Measurements from ENCODE around the gene ANAPC16. TPM values are rescaled to one million over a fixed set of nuclear protein-coding genes. Genes with fewer than 3 reads are reported as not detected.
A peak's percentile ranks its signal among the peaks of the same experiment; 100 is the strongest.
"Not testable (repeated sequence)": the region's sequence is repeated elsewhere in the genome, so short reads cannot be mapped to it uniquely, and the experiment has no call there.

ANAPC16 gene
- total RNA-seq, 1 experiment from 2014 or later: 129 TPM

- Histone ChIP-seq H3K27me3 (ENCODE audit: low read length) (no peaks in the 10 kb centered on the region), H3K36me3 (ENCODE audit: insufficient read depth, low read length) (peaks cover 18% of the 10 kb centered on the region), H3K4me2 (ENCODE audit: low read depth, low read length, poor library complexity, severe bottlenecking) (no peak overlapping the region), H3K9me2 (replicated peaks; ENCODE audit: insufficient read depth, low read length) (no peaks in the 10 kb centered on the region), H3K9me3 (ENCODE audit: low read length) (no peaks in the 10 kb centered on the region), H3K4me3 (ENCODE audit: low read length) (no peak overlapping the region), H3K9ac (ENCODE audit: low read length) (no peak overlapping the region), H3K79me2 (ENCODE audit: low read length) (peaks cover 12% of the 10 kb centered on the region), H2AFZ (ENCODE audit: low read length) (no peak overlapping the region), H3K4me1 (ENCODE audit: low read length) (peaks cover 32% of the 10 kb centered on the region), H3K27ac (ENCODE audit: low read length) (peak overlapping the region; percentile 93), H4K20me1 (ENCODE audit: insufficient read depth, low read depth, low read length) (peaks cover 18% of the 10 kb centered on the region)
- DNase-seq: peak; percentile 61
These were observed 61.7 kb downstream of the ANAPC16 start for GRCh38 chr10:72277340-72277995.

- DNase-seq: peak; percentile 43
- H2AFZ ChIP-seq (ENCODE audit: low read length): no peak overlapping the region
- H3K36me3 ChIP-seq (ENCODE audit: insufficient read depth, low read length): peaks cover 18% of the 10 kb centered on the region
- peaks cover 25% of the 10 kb centered on the region for H3K4me1 ChIP-seq (ENCODE audit: low read length)
- no peaks in the 10 kb centered on the region for H3K27me3 ChIP-seq (ENCODE audit: low read length)
- peak overlapping the region; percentile 93; the same call in 1 of the 2 replicates for H3K27ac ChIP-seq (ENCODE audit: low read length)
- no peaks in the 10 kb centered on the region for H3K9me3 ChIP-seq (ENCODE audit: low read length)
- no peak overlapping the region for H3K4me2 ChIP-seq (ENCODE audit: low read depth, low read length, poor library complexity, severe bottlenecking)
- no peak overlapping the region for H3K4me3 ChIP-seq (ENCODE audit: low read length)
- H3K9ac ChIP-seq (ENCODE audit: low read length): no peak overlapping the region
- H4K20me1 ChIP-seq (ENCODE audit: insufficient read depth, low read depth, low read length): peaks cover 18% of the 10 kb centered on the region
- H3K79me2 ChIP-seq (ENCODE audit: low read length): peaks cover 12% of the 10 kb centered on the region
- H3K9me2 ChIP-seq (replicated peaks; ENCODE audit: insufficient read depth, low read length): no peaks in the 10 kb centered on the region
These were observed 62.3 kb downstream of the ANAPC16 start for GRCh38 chr10:72277996-72278667.

- Histone ChIP-seq H2AFZ (ENCODE audit: low read length) (no peak overlapping the region), H3K27ac (ENCODE audit: low read length) (no peak overlapping the region), H3K4me3 (ENCODE audit: low read length) (no peak overlapping the region), H4K20me1 (ENCODE audit: insufficient read depth, low read depth, low read length) (peaks cover 18% of the 10 kb centered on the region), H3K9me3 (ENCODE audit: low read length) (no peaks in the 10 kb centered on the region), H3K4me1 (ENCODE audit: low read length) (peaks cover 22% of the 10 kb centered on the region), H3K79me2 (ENCODE audit: low read length) (peaks cover 12% of the 10 kb centered on the region), H3K9me2 (replicated peaks; ENCODE audit: insufficient read depth, low read length) (no peaks in the 10 kb centered on the region), H3K9ac (ENCODE audit: low read length) (no peak overlapping the region), H3K27me3 (ENCODE audit: low read length) (no peaks in the 10 kb centered on the region), H3K4me2 (ENCODE audit: low read depth, low read length, poor library complexity, severe bottlenecking) (no peak overlapping the region), H3K36me3 (ENCODE audit: insufficient read depth, low read length) (peaks cover 18% of the 10 kb centered on the region)
- no peak for DNase-seq
These were observed 63.0 kb downstream of the ANAPC16 start for GRCh38 chr10:72278668-72279393.

DNA sequence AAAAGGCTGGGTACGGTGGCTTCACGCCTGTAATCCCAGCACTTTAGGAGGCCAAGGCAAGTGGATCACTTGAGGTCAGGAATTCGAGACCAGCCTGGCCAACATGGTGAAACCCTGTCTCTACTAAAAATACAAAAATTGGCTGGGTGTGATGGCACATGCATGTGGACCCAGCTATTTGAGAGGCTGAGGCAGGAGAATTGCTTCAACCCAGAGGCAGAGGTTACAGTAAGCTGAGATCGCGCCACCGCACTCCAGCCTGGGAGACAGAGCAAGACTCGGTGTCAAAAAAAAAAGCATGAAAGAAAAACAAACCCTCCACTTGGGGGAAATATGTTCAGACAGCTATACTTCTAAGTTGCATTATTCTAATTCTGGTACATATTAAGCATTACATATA is 63.8 kb downstream of the ANAPC16 start:
- H3K4me2 ChIP-seq (ENCODE audit: low read depth, low read length, poor library complexity, severe bottlenecking); H3K79me2 ChIP-seq (ENCODE audit: low read length); DNase-seq; H3K9ac ChIP-seq (ENCODE audit: low read length); H3K4me3 ChIP-seq (ENCODE audit: low read length); H3K9me2 ChIP-seq (replicated peaks; ENCODE audit: insufficient read depth, low read length); H3K27me3 ChIP-seq (ENCODE audit: low read length); H3K9me3 ChIP-seq (ENCODE audit: low read length); H2AFZ ChIP-seq (ENCODE audit: low read length); H3K27ac ChIP-seq (ENCODE audit: low read length): not testable (repeated sequence)
- Histone ChIP-seq H3K36me3 (ENCODE audit: insufficient read depth, low read length) (peaks cover 11% of the 10 kb centered on the region), H3K4me1 (ENCODE audit: low read length) (peaks cover 20% of the 10 kb centered on the region), H4K20me1 (ENCODE audit: insufficient read depth, low read depth, low read length) (peaks cover 11% of the 10 kb centered on the region)

GRCh38 chr10:72283131-72283530 is 67.3 kb downstream of the ANAPC16 start:
- H3K9ac ChIP-seq (ENCODE audit: low read length): no peak overlapping the region
- no peaks in the 10 kb centered on the region for H3K27me3 ChIP-seq (ENCODE audit: low read length)
- no peaks in the 10 kb centered on the region for H3K9me3 ChIP-seq (ENCODE audit: low read length)
- H4K20me1 ChIP-seq (ENCODE audit: insufficient read depth, low read depth, low read length): no peaks in the 10 kb centered on the region
- H3K36me3 ChIP-seq (ENCODE audit: insufficient read depth, low read length): no peaks in the 10 kb centered on the region
- H3K9me2 ChIP-seq (replicated peaks; ENCODE audit: insufficient read depth, low read length): no peaks in the 10 kb centered on the region
- no peaks in the 10 kb centered on the region for H3K79me2 ChIP-seq (ENCODE audit: low read length)
- peaks cover 11% of the 10 kb centered on the region for H3K4me1 ChIP-seq (ENCODE audit: low read length)
- no peak overlapping the region for H3K4me3 ChIP-seq (ENCODE audit: low read length)
- DNase-seq: peak; percentile 17
- no peak overlapping the region for H3K4me2 ChIP-seq (ENCODE audit: low read depth, low read length, poor library complexity, severe bottlenecking)
- H3K27ac ChIP-seq (ENCODE audit: low read length): no peak overlapping the region
- H2AFZ ChIP-seq (ENCODE audit: low read length): no peak overlapping the region

Small RNA genes within 50 kb of the gene (small RNA-seq; reads per million reads assigned to genes)
- gene RF00019 (not detected), gene RF00340 (not detected)

Other genes with a start within 250 kb of the ANAPC16 start
- gene SPOCK2, start 127.5 kb upstream of the ANAPC16 start, total RNA-seq (2014; rRNA removed; shearing (Covaris generic); ENCODE audit: low replicate concordance): 4.4 TPM in 1 of 2 replicates, not detected in the other
- gene ASCC1, start 264 bp downstream of the ANAPC16 start, total RNA-seq (2014; rRNA removed; shearing (Covaris generic); ENCODE audit: low replicate concordance): 26.0 and 27.8 TPM in 2 replicates
- gene DDIT4, start 57.9 kb downstream of the ANAPC16 start, total RNA-seq (2014; rRNA removed; shearing (Covaris generic); ENCODE audit: low replicate concordance): 331 and 583 TPM in 2 replicates
- 36.1 and 37.4 TPM in 2 replicates for gene DNAJB12, start 138.9 kb downstream of the ANAPC16 start, total RNA-seq (2014; rRNA removed; shearing (Covaris generic); ENCODE audit: low replicate concordance)